ENCODE results near the gene PAX3. TPM values are rescaled to one million over a fixed set of nuclear protein-coding genes. Genes with fewer than 3 reads are reported as not detected.

PAX3 gene
- polyA plus RNA-seq, 3 donors: not detected

DNA sequence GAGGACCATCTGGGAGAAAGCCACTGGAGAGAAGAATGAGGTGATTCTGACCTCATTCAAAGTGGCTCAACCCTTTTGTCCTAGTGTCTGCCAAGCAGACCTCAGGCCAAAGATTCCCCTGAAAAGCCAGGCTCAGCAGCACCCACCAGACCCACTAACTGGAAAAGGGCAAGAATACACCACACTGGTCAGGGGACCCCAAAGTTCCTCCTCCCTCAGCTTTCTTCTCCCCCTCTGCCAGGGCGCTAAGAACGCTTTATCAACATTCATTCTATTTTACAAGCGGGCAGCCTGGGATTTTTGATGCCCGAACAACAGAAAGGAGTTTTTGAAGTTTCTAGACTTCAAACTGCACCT, 7.3 kb downstream of the PAX3 start:
- no peak overlapping the region for H3K27ac Mint-ChIP-seq
- Histone ChIP-seq H3K4me2 (replicated peaks; ENCODE audit: extremely low read depth, low read length, poor library complexity, severe bottlenecking) (no peak overlapping the region), H3K79me2 (ENCODE audit: insufficient read depth, low read length) (no peaks in the 10 kb centered on the region), H2AFZ (ENCODE audit: insufficient read depth, low read depth, low read length, poor library complexity, severe bottlenecking) (no peak overlapping the region), H4K20me1 (ENCODE audit: insufficient read depth, low read length) (no peaks in the 10 kb centered on the region), H3K27me3 (ENCODE audit: control insufficient read depth in 2 of 2, insufficient read depth in 2 of 2, low read length in 2 of 2) (peaks cover 95 to 99% of the 10 kb centered on the region in 2 donors), H3K27ac (ENCODE audit: low read depth in 1 of 2, low read length in 2 of 2) (no peak overlapping the region), H3K4me3 (replicated peaks in 1 of 3; ENCODE audit: low read depth in 2 of 3, low read length in 3 of 3) (no peak overlapping the region), H3K4me1 (ENCODE audit: control insufficient read depth in 1 of 2, insufficient read depth in 2 of 2, low read length in 2 of 2) (peaks cover 21 to 24% of the 10 kb centered on the region in 2 donors), H3K9ac (ENCODE audit: insufficient read depth, low read length, poor library complexity, severe bottlenecking) (no peak overlapping the region), H3K9me3 (replicated peaks in 1 of 2; ENCODE audit: control insufficient read depth in 1 of 2, insufficient read depth in 1 of 2, low read length in 2 of 2) (peaks cover 0 to 75% of the 10 kb centered on the region in 2 donors), H3K36me3 (replicated peaks in 1 of 2; ENCODE audit: control insufficient read depth in 1 of 2, insufficient read depth in 2 of 2, low read length in 2 of 2) (no peaks in the 10 kb centered on the region)
- peaks cover 4 to 9% of the 10 kb centered on the region in 2 donors for H3K36me3 Mint-ChIP-seq
- intact Hi-C loops (cut with micrococcal nuclease): no loop called here
- peaks cover 94 to 100% (median 96%) of the 10 kb centered on the region in 3 donors for H3K27me3 Mint-ChIP-seq (ENCODE audit: low read depth in 3 of 3)
- H3K4me3 Mint-ChIP-seq: peak overlapping the region in 1 of 2 donors; percentile 96
- H3K4me1 Mint-ChIP-seq: peaks cover 39% of the 10 kb centered on the region
- H3K9me3 Mint-ChIP-seq: peaks cover 0 to 39% (median 34%) of the 10 kb centered on the region in 7 donors
- WGBS (ENCODE audit: insufficient coverage): 0% methylated on average over 2 of the region's 4 CpGs
- no peak for DNase-seq
- TF ChIP-seq CTCF (IDR thresholded peaks at IDR 0.05): no peak

DNA sequence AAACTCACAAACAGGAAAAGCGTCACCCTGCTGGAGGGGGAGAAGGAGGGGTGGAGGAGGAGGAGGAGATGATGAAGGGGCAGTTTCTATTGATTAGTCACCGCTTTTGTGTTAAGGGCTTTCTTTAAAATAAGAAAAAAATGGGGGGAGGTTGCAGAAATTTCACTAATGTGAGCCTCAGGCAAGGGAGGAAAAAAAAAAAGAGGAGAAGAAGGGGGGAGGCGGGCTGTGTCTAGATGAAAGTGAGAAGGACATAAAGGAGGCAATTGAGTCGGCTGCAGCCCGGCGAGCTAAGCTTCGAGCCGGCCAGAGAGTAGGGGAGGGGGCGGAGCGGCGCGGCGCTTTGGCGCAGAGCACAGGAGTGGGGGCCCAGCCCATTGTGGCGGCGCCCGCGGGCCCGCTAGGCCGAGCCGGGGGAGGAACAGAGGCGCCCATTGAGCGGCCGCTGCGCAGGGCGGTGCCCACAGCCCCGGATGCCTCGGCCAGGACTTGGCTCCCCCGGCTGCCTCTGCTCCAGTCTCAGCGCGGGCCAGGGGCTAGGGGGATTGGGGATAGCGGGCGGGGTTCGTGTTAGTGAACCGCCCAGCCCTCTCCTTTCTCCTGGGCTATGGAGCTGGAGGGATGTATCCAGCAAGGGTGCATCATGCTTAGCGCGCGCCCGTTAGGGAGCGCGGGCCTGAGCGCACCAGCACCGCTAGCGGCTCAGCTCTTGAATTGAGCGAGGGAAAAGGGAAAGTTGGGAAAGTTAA, 7.9 kb downstream of the PAX3 start:
- 5% methylated on average over 36 of the region's 45 CpGs for WGBS (ENCODE audit: insufficient coverage)
- H3K36me3 Mint-ChIP-seq: peaks cover 4% of the 10 kb centered on the region in 2 donors
- no peak overlapping the region for H3K27ac Mint-ChIP-seq

More for the DNA sequence above, 7.9 kb downstream of the PAX3 start:
- Histone ChIP-seq H3K27me3 (ENCODE audit: control insufficient read depth in 2 of 2, insufficient read depth in 2 of 2, low read length in 2 of 2) (peaks cover 95 to 97% of the 10 kb centered on the region in 2 donors), H4K20me1 (ENCODE audit: insufficient read depth, low read length) (no peaks in the 10 kb centered on the region), H3K9me3 (replicated peaks in 1 of 2; ENCODE audit: control insufficient read depth in 1 of 2, insufficient read depth in 1 of 2, low read length in 2 of 2) (peaks cover 0 to 72% of the 10 kb centered on the region in 2 donors), H3K4me2 (replicated peaks; ENCODE audit: extremely low read depth, low read length, poor library complexity, severe bottlenecking) (no peak overlapping the region), H3K9ac (ENCODE audit: insufficient read depth, low read length, poor library complexity, severe bottlenecking) (no peak overlapping the region), H2AFZ (ENCODE audit: insufficient read depth, low read depth, low read length, poor library complexity, severe bottlenecking) (no peak overlapping the region), H3K79me2 (ENCODE audit: insufficient read depth, low read length) (no peaks in the 10 kb centered on the region), H3K4me3 (replicated peaks in 1 of 3; ENCODE audit: low read depth in 2 of 3, low read length in 3 of 3) (no peak overlapping the region), H3K27ac (ENCODE audit: low read depth in 1 of 2, low read length in 2 of 2) (no peak overlapping the region), H3K4me1 (ENCODE audit: control insufficient read depth in 1 of 2, insufficient read depth in 2 of 2, low read length in 2 of 2) (peaks cover 16 to 18% of the 10 kb centered on the region in 2 donors), H3K36me3 (replicated peaks in 1 of 2; ENCODE audit: control insufficient read depth in 1 of 2, insufficient read depth in 2 of 2, low read length in 2 of 2) (no peaks in the 10 kb centered on the region)
- TF ChIP-seq CTCF (IDR thresholded peaks at IDR 0.05): no peak
- DNase-seq: peak in 1 of 3 donors; percentile 37
- peaks cover 0 to 36% (median 30%) of the 10 kb centered on the region in 7 donors for H3K9me3 Mint-ChIP-seq
- H3K4me3 Mint-ChIP-seq: peak overlapping the region in 1 of 2 donors; percentile 96
- H3K27me3 Mint-ChIP-seq (ENCODE audit: low read depth in 3 of 3): peaks cover 94 to 100% (median 95%) of the 10 kb centered on the region in 3 donors
- intact Hi-C loops (cut with micrococcal nuclease): no loop called here
- peaks cover 34% of the 10 kb centered on the region for H3K4me1 Mint-ChIP-seq

Measured in CD14-positive monocyte (primary cell).